Activated CD8-positive, alpha-beta memory T cell treated with anti-CD3 and anti-CD28 coated beads, Interleukin-2, amount 10 ng/mL, durations not matched to agents 7 days and 5 days (primary cell): ENCODE measurements around the gene HEPHL1. TPM values are rescaled to one million over a fixed set of nuclear protein-coding genes. Genes with fewer than 3 reads are reported as not detected.

Experiments
- total RNA-seq, 2 experiments: library from RNA; stranded (reverse); gene quantifications; one replicate each; pipeline ENCODE4 v1.2.3, GENCODE V29; 2021

Gene HEPHL1
- total RNA-seq, 2 experiments from 2014 or later = not detected

Other genes with a start within 250 kb of the HEPHL1 start
- 10 to 100 TPM; 38.8 to 47.2 TPM for gene MED17, start 237.1 kb upstream of the HEPHL1 start, total RNA-seq
- gene VSTM5, start 170.7 kb upstream of the HEPHL1 start, total RNA-seq = not detected
- gene PANX1, start 107.5 kb downstream of the HEPHL1 start, total RNA-seq = 10 to 100 TPM in 1 of 2 experiments, 1 to 10 TPM in 1; 9.4 to 13.0 TPM